ENCODE measurements around the gene C10orf88.
A peak's percentile ranks its signal among the peaks of the same experiment; 100 is the strongest.

C10orf88 gene

GRCh38 chr10:122953902-122954730 is at the start of gene C10orf88:
C10orf88 (minus strand) TSS chr10:122954227; CDS start chr10:122954178, 49 bp downstream.
- DNase-seq, result peak; percentile 97 to 98

GRCh38 chr10:123001370-123001769 is 47.3 kb upstream of the C10orf88 start:
- no peak for DNase-seq

GRCh38 chr10:123000155-123000554 is 46.1 kb upstream of the C10orf88 start:
- DNase-seq, result no peak

GRCh38 chr10:122999347-122999746 is 45.3 kb upstream of the C10orf88 start:
- no peak for DNase-seq

GRCh38 chr10:122998934-122999333 is 44.9 kb upstream of the C10orf88 start:
- no peak for DNase-seq

GRCh38 chr10:122998360-122998917 is 44.4 kb upstream of the C10orf88 start:
- DNase-seq, result no peak

GRCh38 chr10:122997864-122998263 is 43.8 kb upstream of the C10orf88 start:
- no peak for DNase-seq

- DNase-seq, result no peak
Measured at GRCh38 chr10:122995936-122996335, 41.9 kb upstream of the C10orf88 start.

- DNase-seq, result no peak
Measured at GRCh38 chr10:122993797-122994336, 39.8 kb upstream of the C10orf88 start.

- no peak for DNase-seq
Measured at GRCh38 chr10:122992031-122992585, 38.1 kb upstream of the C10orf88 start.

- no peak for DNase-seq
Measured at GRCh38 chr10:122990278-122990677, 36.3 kb upstream of the C10orf88 start.

GRCh38 chr10:122988501-122988900 is 34.5 kb upstream of the C10orf88 start:
- no peak for DNase-seq

GRCh38 chr10:122986335-122986734 is 32.3 kb upstream of the C10orf88 start:
- no peak for DNase-seq

GRCh38 chr10:122984708-122985107 is 30.7 kb upstream of the C10orf88 start:
- DNase-seq, result no peak

GRCh38 chr10:122983898-122984297 is 29.9 kb upstream of the C10orf88 start:
- DNase-seq, result no peak

- peak; percentile 24 to 31 for DNase-seq
Measured at GRCh38 chr10:122981066-122981464, 27.0 kb upstream of the C10orf88 start.

GRCh38 chr10:122980209-122981065 is 26.4 kb upstream of the C10orf88 start, which contains the start of gene PSTK:
PSTK (plus strand) TSS chr10:122980401; CDS start chr10:122980480, 79 bp downstream.
- DNase-seq, result peak; percentile 85 to 91

GRCh38 chr10:122974543-122975064 is 20.6 kb upstream of the C10orf88 start:
- no peak for DNase-seq

GRCh38 chr10:122974023-122974422 is 20.0 kb upstream of the C10orf88 start:
- peak in 1 of 2 donors; percentile 30 for DNase-seq

- no peak for DNase-seq
Measured at GRCh38 chr10:122968698-122969097, 14.7 kb upstream of the C10orf88 start.

- DNase-seq, result no peak
Measured at GRCh38 chr10:122966879-122967278, 12.9 kb upstream of the C10orf88 start.

GRCh38 chr10:122962405-122962804 is 8.4 kb upstream of the C10orf88 start:
- DNase-seq, result no peak

Measured in inflammatory macrophage treated with lipopolysaccharide for 1 hour (primary cell).